Activated naive CD8-positive, alpha-beta T cell treated with anti-CD3 and anti-CD28 coated beads, Interleukin-2, amount 10 ng/mL, durations not matched to agents 7 days and 5 days (primary cell): ENCODE results near the gene IL36B. TPM values are rescaled to one million over a fixed set of nuclear protein-coding genes. Genes with fewer than 3 reads are reported as not detected.

Source experiments
- ATAC-seq: fragments of 150-1000 bp; cut with Tn5 transposase; one replicate; pipeline ENCODE4 v1.10.0; 2021; ENCODE audit warnings: low read depth, moderate library complexity
- POLR2A ChIA-PET: fragments of 350-600 bp; sonication (Branson Sonifier 250); formaldehyde crosslinking; loops from one replicate; lab custom pipeline; 2021; ENCODE audit warnings: antibody characterized with exemption; lab: Charles Lee
- DNase-seq: peaks from one replicate; pipeline ENCODE4 v3.0.0; 2021
- H3K27ac Mint-ChIP-seq: one replicate; pipeline ENCODE4 v1.8.0; 2022; ENCODE audit warnings: mild to moderate bottlenecking, mixed read lengths
- H3K27me3 Mint-ChIP-seq: one replicate; pipeline ENCODE4 v1.8.0; 2022; ENCODE audit warnings: mild to moderate bottlenecking, moderate library complexity, mixed read lengths
- H3K36me3 Mint-ChIP-seq: one replicate; pipeline ENCODE4 v1.8.0; 2021; ENCODE audit warnings: mild to moderate bottlenecking, mixed read lengths
- H3K4me1 Mint-ChIP-seq: one replicate; pipeline ENCODE4 v1.8.0; 2021; ENCODE audit warnings: mixed read lengths
- H3K4me3 Mint-ChIP-seq: one replicate; pipeline ENCODE4 v1.8.0; 2022; ENCODE audit warnings: mild to moderate bottlenecking, moderate library complexity, mixed read lengths
- H3K9me3 Mint-ChIP-seq: one replicate; pipeline ENCODE4 v1.8.0; 2021; ENCODE audit warnings: mixed read lengths
- total RNA-seq, 2 experiments: library from RNA; stranded (reverse); gene quantifications; one replicate each; pipeline ENCODE4 v1.2.3, GENCODE V29; 2021

Gene IL36B
- total RNA-seq, 2 experiments from 2014 or later = not detected

GRCh38 chr2:113007250-113007649, 45.4 kb downstream of the IL36B start:
- H3K4me1 Mint-ChIP-seq = peaks cover 7% of the 10 kb centered on the region
- H3K4me3 Mint-ChIP-seq = no peak overlapping the region
- no peak overlapping the region for H3K27ac Mint-ChIP-seq
- no peak for ATAC-seq
- POLR2A ChIA-PET = no interaction called here
- H3K27me3 Mint-ChIP-seq = no peaks in the 10 kb centered on the region
- no peak for DNase-seq
- H3K36me3 Mint-ChIP-seq = peaks cover 7% of the 10 kb centered on the region
- H3K9me3 Mint-ChIP-seq = peaks cover 11% of the 10 kb centered on the region

DNA sequence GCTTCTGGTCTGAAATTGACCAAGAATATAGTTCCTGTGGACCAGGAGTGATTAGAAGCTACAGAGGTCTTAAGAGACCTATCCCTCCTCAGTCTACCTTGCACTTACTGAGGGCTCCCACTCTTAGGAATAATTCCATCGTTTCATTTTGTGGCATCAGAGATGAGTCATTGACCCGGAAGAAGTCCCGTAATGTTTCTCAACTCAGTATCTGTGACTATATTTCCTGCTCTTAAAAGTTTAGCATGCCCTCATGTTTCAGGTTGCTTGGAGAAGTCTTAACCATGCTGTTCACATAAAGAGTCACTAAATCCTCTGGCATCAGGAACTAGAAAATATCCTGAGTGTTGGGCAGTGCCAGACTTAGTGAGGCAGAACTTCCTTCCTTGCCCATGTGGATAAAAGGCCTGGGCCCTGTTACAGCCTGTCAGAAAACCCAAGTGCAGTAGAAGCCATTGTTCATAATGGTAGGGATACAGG, 47.6 kb downstream of the IL36B start, which contains the start of gene IL36A:
Gene IL36A, plus strand, starts transcription at position 430 of the 480 bp plus-strand sequence. CDS start 413 bp downstream, outside the sequence.
- peaks cover 21% of the 10 kb centered on the region for H3K9me3 Mint-ChIP-seq
- H3K4me1 Mint-ChIP-seq = peaks cover 3% of the 10 kb centered on the region
- no peaks in the 10 kb centered on the region for H3K27me3 Mint-ChIP-seq
- H3K36me3 Mint-ChIP-seq = peaks cover 11% of the 10 kb centered on the region
- no peak within 1 kb of the TSS for H3K27ac Mint-ChIP-seq
- H3K4me3 Mint-ChIP-seq = no peak within 1 kb of the TSS
- no peak for DNase-seq
- ATAC-seq = no peak
- POLR2A ChIA-PET = no interaction called here

- H3K4me3 Mint-ChIP-seq = no peak overlapping the region
- H3K4me1 Mint-ChIP-seq = no peaks in the 10 kb centered on the region
- H3K27ac Mint-ChIP-seq = no peak overlapping the region
- no peak for DNase-seq
- peaks cover 14% of the 10 kb centered on the region for H3K36me3 Mint-ChIP-seq
- POLR2A ChIA-PET = no interaction called here
- H3K27me3 Mint-ChIP-seq = no peaks in the 10 kb centered on the region
- peaks cover 25% of the 10 kb centered on the region for H3K9me3 Mint-ChIP-seq
- no peak for ATAC-seq
Measured at GRCh38 chr2:113002677-113003076, 50.0 kb downstream of the IL36B start.

DNA sequence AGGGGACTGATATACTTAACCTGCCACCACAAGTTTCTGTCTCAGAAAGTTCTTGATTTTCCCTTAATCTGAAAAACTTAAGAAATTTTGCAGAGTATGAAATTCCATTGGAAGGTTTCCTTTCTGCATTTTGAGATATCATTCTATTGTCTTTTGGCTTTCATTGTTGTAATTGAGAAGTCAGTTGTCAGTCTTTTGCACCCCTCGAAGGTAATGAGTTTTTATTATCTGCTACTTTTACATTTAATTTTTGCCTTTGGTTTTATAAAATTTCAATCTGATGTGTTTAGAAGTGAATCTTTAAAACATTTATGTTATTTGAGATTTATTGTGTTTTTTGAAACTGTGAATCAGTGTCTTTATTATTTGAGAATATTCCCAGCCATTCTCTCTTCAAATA, 52.2 kb downstream of the IL36B start:
- DNase-seq = no peak
- no peak overlapping the region for H3K27ac Mint-ChIP-seq
- H3K9me3 Mint-ChIP-seq = peaks cover 25% of the 10 kb centered on the region
- ATAC-seq = no peak
- no peaks in the 10 kb centered on the region for H3K27me3 Mint-ChIP-seq
- peaks cover 17% of the 10 kb centered on the region for H3K4me1 Mint-ChIP-seq
- POLR2A ChIA-PET = no interaction called here
- H3K4me3 Mint-ChIP-seq = no peak overlapping the region
- H3K36me3 Mint-ChIP-seq = peaks cover 14% of the 10 kb centered on the region

- H3K4me3 Mint-ChIP-seq = no peak overlapping the region
- ATAC-seq = no peak
- H3K4me1 Mint-ChIP-seq = peaks cover 25% of the 10 kb centered on the region
- peaks cover 23% of the 10 kb centered on the region for H3K36me3 Mint-ChIP-seq
- POLR2A ChIA-PET = interaction anchor here (2.5 kb wide), 1 partner anchor 12 kb away, joined by 14 read pairs; no protein-coding TSS in a partner anchor
- DNase-seq = no peak
- H3K27ac Mint-ChIP-seq = peak overlapping the region; percentile 95
- peaks cover 32% of the 10 kb centered on the region for H3K9me3 Mint-ChIP-seq
- H3K27me3 Mint-ChIP-seq = no peaks in the 10 kb centered on the region
Measured at GRCh38 chr2:112997151-112997550, 55.5 kb downstream of the IL36B start.

GRCh38 chr2:112996635-112997034, 56.0 kb downstream of the IL36B start:
- POLR2A ChIA-PET = interaction anchor here (2.5 kb wide), 1 partner anchor 12 kb away, joined by 14 read pairs; no protein-coding TSS in a partner anchor
- H3K4me1 Mint-ChIP-seq = peaks cover 25% of the 10 kb centered on the region
- H3K27ac Mint-ChIP-seq = peak overlapping the region; percentile 95
- H3K9me3 Mint-ChIP-seq = peaks cover 34% of the 10 kb centered on the region
- no peaks in the 10 kb centered on the region for H3K27me3 Mint-ChIP-seq
- peaks cover 27% of the 10 kb centered on the region for H3K36me3 Mint-ChIP-seq
- DNase-seq (peak; percentile 69), ATAC-seq (peak; percentile 99)
- H3K4me3 Mint-ChIP-seq = peak overlapping the region; percentile 54

- H3K27me3 Mint-ChIP-seq = no peaks in the 10 kb centered on the region
- POLR2A ChIA-PET = interaction anchor here (1.2 to 2.5 kb wide), 3 partner anchors 9 to 80 kb away, joined by 3 to 14 read pairs (median 3); no protein-coding TSS in a partner anchor
- peak overlapping the region; percentile 77 for H3K4me3 Mint-ChIP-seq
- peaks cover 27% of the 10 kb centered on the region for H3K9me3 Mint-ChIP-seq
- ATAC-seq (no peak), DNase-seq (peak; percentile 49)
- peaks cover 23% of the 10 kb centered on the region for H3K36me3 Mint-ChIP-seq
- peaks cover 25% of the 10 kb centered on the region for H3K4me1 Mint-ChIP-seq
- H3K27ac Mint-ChIP-seq = peak overlapping the region; percentile 95
Measured at GRCh38 chr2:112995346-112995920, 57.2 kb downstream of the IL36B start.

GRCh38 chr2:112994648-112995047, 58.0 kb downstream of the IL36B start:
- Mint-ChIP-seq H3K4me3 (no peak overlapping the region), H3K36me3 (peaks cover 25% of the 10 kb centered on the region), H3K27ac (no peak overlapping the region), H3K4me1 (peaks cover 25% of the 10 kb centered on the region), H3K9me3 (peaks cover 28% of the 10 kb centered on the region), H3K27me3 (no peaks in the 10 kb centered on the region)
- POLR2A ChIA-PET = no interaction called here
- DNase-seq = no peak
- ATAC-seq = no peak

GRCh38 chr2:112993831-112994230, 58.8 kb downstream of the IL36B start:
- no peak overlapping the region for H3K4me3 Mint-ChIP-seq
- no peak for DNase-seq
- H3K4me1 Mint-ChIP-seq = peaks cover 25% of the 10 kb centered on the region
- no peak for ATAC-seq
- H3K36me3 Mint-ChIP-seq = peaks cover 23% of the 10 kb centered on the region
- H3K27me3 Mint-ChIP-seq = no peaks in the 10 kb centered on the region
- peaks cover 27% of the 10 kb centered on the region for H3K9me3 Mint-ChIP-seq
- H3K27ac Mint-ChIP-seq = no peak overlapping the region
- POLR2A ChIA-PET = interaction anchor here (0.6 kb wide), 1 partner anchor 135 kb away, joined by 5 read pairs; no protein-coding TSS in a partner anchor

- POLR2A ChIA-PET = no interaction called here
- Mint-ChIP-seq H3K4me3 (no peak overlapping the region), H3K4me1 (peaks cover 17% of the 10 kb centered on the region), H3K9me3 (peaks cover 35% of the 10 kb centered on the region), H3K36me3 (peaks cover 24% of the 10 kb centered on the region), H3K27ac (no peak overlapping the region), H3K27me3 (no peaks in the 10 kb centered on the region)
- DNase-seq = no peak
- ATAC-seq = no peak
Measured at GRCh38 chr2:112989611-112990010, 63.1 kb downstream of the IL36B start.

DNA sequence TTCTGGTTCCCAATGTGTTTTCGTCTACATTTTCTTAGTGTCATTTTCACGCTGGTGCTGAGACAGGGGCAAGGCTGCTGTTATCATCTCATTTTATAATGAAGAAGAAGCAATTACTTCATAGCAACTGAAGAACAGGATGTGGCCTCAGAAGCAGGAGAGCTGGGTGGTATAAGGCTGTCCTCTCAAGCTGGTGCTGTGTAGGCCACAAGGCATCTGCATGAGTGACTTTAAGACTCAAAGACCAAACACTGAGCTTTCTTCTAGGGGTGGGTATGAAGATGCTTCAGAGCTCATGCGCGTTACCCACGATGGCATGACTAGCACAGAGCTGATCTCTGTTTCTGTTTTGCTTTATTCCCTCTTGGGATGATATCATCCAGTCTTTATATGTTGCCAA, 67.6 kb downstream of the IL36B start:
- Mint-ChIP-seq H3K27me3 (no peaks in the 10 kb centered on the region), H3K36me3 (peaks cover 9% of the 10 kb centered on the region), H3K4me3 (no peak overlapping the region), H3K9me3 (peaks cover 18% of the 10 kb centered on the region), H3K4me1 (peaks cover 24% of the 10 kb centered on the region), H3K27ac (peak overlapping the region; percentile 64)
- ATAC-seq (peak; percentile 100), DNase-seq (peak; percentile 49)
- POLR2A ChIA-PET = interaction anchor here (0.6 to 1.8 kb wide), 7 partner anchors 11 to 277 kb away, joined by 3 to 14 read pairs (median 3); no protein-coding TSS in a partner anchor

DNA sequence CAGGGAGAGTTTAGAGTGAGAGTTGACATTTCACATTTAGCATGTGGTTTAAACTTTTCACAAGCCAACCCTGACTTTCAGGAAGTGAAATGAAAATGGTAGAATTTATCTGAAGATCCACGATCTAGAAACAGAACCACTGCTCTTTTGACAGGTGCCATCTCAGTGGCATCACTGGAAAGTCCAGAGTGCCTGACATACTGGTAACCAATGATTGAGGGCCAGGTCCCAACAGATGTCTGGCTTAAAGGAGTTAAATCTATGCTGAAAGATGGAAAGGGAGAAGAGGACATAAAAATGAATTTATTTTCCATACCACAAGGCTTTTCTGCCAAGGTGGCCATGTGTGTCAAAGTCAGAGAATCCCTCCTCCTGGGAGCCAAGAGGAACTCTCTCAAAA, 72.1 kb downstream of the IL36B start:
- no peaks in the 10 kb centered on the region for H3K36me3 Mint-ChIP-seq
- H3K4me1 Mint-ChIP-seq = peaks cover 23% of the 10 kb centered on the region
- no peaks in the 10 kb centered on the region for H3K9me3 Mint-ChIP-seq
- H3K27me3 Mint-ChIP-seq = no peaks in the 10 kb centered on the region
- ATAC-seq (no peak), DNase-seq (no peak)
- H3K27ac Mint-ChIP-seq = peak overlapping the region; percentile 79
- POLR2A ChIA-PET = no interaction called here
- H3K4me3 Mint-ChIP-seq = no peak overlapping the region

GRCh38 chr2:112979731-112980130, 72.9 kb downstream of the IL36B start:
- DNase-seq (no peak), ATAC-seq (no peak)
- no peaks in the 10 kb centered on the region for H3K9me3 Mint-ChIP-seq
- peaks cover 17% of the 10 kb centered on the region for H3K4me1 Mint-ChIP-seq
- no peak overlapping the region for H3K4me3 Mint-ChIP-seq
- H3K36me3 Mint-ChIP-seq = no peaks in the 10 kb centered on the region
- H3K27me3 Mint-ChIP-seq = no peaks in the 10 kb centered on the region
- POLR2A ChIA-PET = interaction anchor here (0.6 kb wide), 1 partner anchor 349 kb away, joined by 4 read pairs; no protein-coding TSS in a partner anchor
- no peak overlapping the region for H3K27ac Mint-ChIP-seq

- Mint-ChIP-seq H3K27me3 (no peaks in the 10 kb centered on the region), H3K36me3 (no peaks in the 10 kb centered on the region), H3K27ac (no peak within 1 kb of the TSS), H3K4me1 (peaks cover 11% of the 10 kb centered on the region), H3K4me3 (no peak within 1 kb of the TSS), H3K9me3 (no peaks in the 10 kb centered on the region)
- no peak for ATAC-seq
- no peak for DNase-seq
- POLR2A ChIA-PET = no interaction called here
Measured at GRCh38 chr2:112977559-112978056, 75.1 kb downstream of the IL36B start, which contains the start of gene IL36G. IL36G (plus strand) TSS chr2:112978006; CDS start chr2:112978639, 633 bp downstream.
